ENCODE results near the gene VSTM2B.

DNA sequence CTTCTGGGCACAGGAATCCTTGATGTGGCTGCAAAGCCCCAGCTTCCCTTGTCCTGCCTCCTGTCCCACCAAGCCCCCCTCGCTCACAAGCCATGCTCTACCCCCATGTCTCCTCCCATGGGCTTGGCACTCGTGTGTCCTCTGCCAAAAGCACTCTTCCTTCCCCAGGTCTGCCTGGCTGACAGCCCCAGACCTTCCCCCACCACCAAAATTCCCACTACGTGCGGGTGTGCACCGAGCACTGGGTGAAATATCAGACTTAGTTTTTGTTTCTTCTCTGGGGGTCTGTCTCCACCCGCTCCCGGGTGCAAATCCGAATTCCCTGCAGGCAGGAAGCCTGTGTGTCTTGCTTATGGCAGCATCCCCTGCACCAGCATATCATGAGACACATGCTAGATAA lies 5.9 kb upstream of the VSTM2B start:
- TF ChIP-seq, protein P1, sequence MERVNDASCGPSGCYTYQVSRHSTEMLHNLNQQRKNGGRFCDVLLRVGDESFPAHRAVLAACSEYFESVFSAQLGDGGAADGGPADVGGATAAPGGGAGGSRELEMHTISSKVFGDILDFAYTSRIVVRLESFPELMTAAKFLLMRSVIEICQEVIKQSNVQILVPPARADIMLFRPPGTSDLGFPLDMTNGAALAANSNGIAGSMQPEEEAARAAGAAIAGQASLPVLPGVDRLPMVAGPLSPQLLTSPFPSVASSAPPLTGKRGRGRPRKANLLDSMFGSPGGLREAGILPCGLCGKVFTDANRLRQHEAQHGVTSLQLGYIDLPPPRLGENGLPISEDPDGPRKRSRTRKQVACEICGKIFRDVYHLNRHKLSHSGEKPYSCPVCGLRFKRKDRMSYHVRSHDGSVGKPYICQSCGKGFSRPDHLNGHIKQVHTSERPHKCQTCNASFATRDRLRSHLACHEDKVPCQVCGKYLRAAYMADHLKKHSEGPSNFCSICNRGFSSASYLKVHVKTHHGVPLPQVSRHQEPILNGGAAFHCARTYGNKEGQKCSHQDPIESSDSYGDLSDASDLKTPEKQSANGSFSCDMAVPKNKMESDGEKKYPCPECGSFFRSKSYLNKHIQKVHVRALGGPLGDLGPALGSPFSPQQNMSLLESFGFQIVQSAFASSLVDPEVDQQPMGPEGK (CRISPR knock-in tag; IDR thresholded peaks at IDR 0.05; ENCODE audit: borderline replicate concordance) = no peak
- TF ChIP-seq ZNF8 (CRISPR knock-in tag; IDR thresholded peaks at IDR 0.05) (no peak), OSR1 (CRISPR knock-in tag; IDR thresholded peaks at IDR 0.05) (no peak), ZFP30 (CRISPR knock-in tag; IDR thresholded peaks at IDR 0.05) (no peak), TCF4 (CRISPR knock-in tag; IDR thresholded peaks at IDR 0.05; ENCODE audit: borderline replicate concordance) (no peak), ZFP3 (CRISPR knock-in tag; IDR thresholded peaks at IDR 0.05) (no peak), ISL1 (CRISPR knock-in tag; IDR thresholded peaks at IDR 0.05) (no peak)
- TF ChIP-seq, protein P2, sequence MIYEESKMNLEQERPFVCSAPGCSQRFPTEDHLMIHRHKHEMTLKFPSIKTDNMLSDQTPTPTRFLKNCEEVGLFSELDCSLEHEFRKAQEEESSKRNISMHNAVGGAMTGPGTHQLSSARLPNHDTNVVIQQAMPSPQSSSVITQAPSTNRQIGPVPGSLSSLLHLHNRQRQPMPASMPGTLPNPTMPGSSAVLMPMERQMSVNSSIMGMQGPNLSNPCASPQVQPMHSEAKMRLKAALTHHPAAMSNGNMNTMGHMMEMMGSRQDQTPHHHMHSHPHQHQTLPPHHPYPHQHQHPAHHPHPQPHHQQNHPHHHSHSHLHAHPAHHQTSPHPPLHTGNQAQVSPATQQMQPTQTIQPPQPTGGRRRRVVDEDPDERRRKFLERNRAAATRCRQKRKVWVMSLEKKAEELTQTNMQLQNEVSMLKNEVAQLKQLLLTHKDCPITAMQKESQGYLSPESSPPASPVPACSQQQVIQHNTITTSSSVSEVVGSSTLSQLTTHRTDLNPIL (CRISPR knock-in tag; IDR thresholded peaks at IDR 0.05; ENCODE audit: low read depth) = no peak
- TF ChIP-seq, protein P3, sequence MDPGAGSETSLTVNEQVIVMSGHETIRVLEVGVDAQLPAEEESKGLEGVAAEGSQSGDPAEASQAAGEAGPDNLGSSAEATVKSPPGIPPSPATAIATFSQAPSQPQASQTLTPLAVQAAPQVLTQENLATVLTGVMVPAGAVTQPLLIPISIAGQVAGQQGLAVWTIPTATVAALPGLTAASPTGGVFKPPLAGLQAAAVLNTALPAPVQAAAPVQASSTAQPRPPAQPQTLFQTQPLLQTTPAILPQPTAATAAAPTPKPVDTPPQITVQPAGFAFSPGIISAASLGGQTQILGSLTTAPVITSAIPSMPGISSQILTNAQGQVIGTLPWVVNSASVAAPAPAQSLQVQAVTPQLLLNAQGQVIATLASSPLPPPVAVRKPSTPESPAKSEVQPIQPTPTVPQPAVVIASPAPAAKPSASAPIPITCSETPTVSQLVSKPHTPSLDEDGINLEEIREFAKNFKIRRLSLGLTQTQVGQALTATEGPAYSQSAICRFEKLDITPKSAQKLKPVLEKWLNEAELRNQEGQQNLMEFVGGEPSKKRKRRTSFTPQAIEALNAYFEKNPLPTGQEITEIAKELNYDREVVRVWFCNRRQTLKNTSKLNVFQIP (CRISPR knock-in tag; IDR thresholded peaks at IDR 0.05; ENCODE audit: borderline replicate concordance, low read depth) = no peak

Measured in SK-N-SH treated with all-trans-retinoic acid at 6 μM for 48 hours (cell line).